ENCODE data around the gene C17orf67.

DNA sequence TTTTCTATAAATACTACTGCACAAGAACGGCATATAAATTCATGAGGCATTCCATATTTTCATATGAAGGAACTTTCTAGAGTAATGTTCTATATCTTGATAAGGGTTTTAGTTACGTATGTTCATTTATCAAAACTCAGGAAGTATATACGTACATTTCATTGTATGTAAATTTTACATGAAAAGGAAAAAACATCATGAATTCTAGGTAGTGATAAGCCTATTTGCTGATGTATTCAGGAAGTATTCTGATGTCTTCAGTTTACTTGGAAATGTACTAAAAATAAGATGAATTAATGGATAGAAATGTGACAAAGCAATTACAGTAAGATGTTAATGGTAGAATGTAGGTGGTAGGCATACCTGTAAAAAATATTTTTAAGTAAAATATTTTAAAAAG is 5.0 kb upstream of the C17orf67 start:
- no peak for TF ChIP-seq EZH2 (IDR thresholded peaks at IDR 0.05; ENCODE audit: borderline replicate concordance, low read depth, low read length, severe bottlenecking)
- TF ChIP-seq, protein P1, sequence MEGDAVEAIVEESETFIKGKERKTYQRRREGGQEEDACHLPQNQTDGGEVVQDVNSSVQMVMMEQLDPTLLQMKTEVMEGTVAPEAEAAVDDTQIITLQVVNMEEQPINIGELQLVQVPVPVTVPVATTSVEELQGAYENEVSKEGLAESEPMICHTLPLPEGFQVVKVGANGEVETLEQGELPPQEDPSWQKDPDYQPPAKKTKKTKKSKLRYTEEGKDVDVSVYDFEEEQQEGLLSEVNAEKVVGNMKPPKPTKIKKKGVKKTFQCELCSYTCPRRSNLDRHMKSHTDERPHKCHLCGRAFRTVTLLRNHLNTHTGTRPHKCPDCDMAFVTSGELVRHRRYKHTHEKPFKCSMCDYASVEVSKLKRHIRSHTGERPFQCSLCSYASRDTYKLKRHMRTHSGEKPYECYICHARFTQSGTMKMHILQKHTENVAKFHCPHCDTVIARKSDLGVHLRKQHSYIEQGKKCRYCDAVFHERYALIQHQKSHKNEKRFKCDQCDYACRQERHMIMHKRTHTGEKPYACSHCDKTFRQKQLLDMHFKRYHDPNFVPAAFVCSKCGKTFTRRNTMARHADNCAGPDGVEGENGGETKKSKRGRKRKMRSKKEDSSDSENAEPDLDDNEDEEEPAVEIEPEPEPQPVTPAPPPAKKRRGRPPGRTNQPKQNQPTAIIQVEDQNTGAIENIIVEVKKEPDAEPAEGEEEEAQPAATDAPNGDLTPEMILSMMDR (IDR thresholded peaks at IDR 0.05; ENCODE audit: borderline replicate concordance, extremely low read depth, low read length, poor library complexity, severe bottlenecking): no peak
